Fibroblast of mammary gland (primary cell): Measurements from ENCODE around the gene CCL24.
A peak's percentile ranks its signal among the peaks of the same experiment; 100 is the strongest.
"Not testable (repeated sequence)": the region's sequence is repeated elsewhere in the genome, so short reads cannot be mapped to it uniquely, and the experiment has no call there.

Experiments used
- DNase-seq: peaks from one replicate; pipeline ENCODE4 v3.0.0-alpha.2; 2010; ENCODE audit warnings: low read depth
- H3K4me3 ChIP-seq: 2 replicates; pipeline ENCODE4 v1.5.1; 2011; ENCODE audit warnings: low read depth, mild to moderate bottlenecking, low read length, moderate library complexity; ENCODE audit not compliant: control insufficient read depth
- CTCF ChIP-seq: conservative IDR thresholded peaks from 2 replicates; pipeline ENCODE4 v1.5.1; 2011; ENCODE audit warnings: low read depth, low read length, inconsistent platforms; ENCODE audit not compliant: control insufficient read depth, insufficient read depth

Gene CCL24

DNA sequence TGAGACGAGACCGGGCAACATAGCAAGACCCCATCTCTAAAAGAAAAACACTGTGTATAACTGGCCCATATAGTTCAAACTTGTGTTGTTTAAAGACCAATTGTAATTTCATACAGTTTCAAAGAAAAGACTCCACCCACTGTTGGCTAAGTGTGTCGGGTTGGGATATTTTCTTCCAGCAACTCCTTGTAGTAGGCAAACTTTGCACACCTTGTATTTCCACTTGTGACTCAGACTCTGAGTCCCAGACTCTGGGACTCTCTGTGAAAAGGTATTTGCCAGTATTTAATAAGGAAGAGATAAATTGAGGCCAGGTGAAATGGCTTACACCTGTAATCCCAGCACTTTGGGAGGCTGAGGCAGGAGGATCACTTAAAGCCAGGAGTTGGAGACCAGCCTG lies 36.0 kb upstream of the CCL24 start:
- H3K4me3 ChIP-seq = no peak overlapping the region
- TF ChIP-seq CTCF = no peak

DNA sequence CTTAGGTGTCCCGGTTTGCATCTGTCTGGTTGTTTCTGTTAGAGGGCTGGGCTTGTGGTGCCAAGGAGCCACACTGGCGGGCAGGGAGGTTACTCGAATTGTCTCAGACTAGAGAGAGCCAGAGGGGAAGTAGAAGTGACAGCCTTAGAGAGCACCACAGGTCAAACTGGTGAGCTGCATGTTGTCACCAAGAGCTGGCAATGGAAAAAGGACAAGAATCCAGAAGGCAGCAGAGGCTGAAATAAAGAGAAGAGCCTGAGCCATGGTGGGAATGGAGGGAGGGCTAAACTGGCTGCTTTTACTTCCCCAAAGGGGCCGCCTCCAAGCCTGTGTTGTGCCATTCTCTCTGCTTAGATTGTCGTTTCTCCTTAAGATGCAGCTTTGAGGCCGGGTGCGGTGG lies 34.1 kb upstream of the CCL24 start:
- no peak for DNase-seq
- no peak overlapping the region for H3K4me3 ChIP-seq
- TF ChIP-seq CTCF = no peak

More for the DNA sequence above, 36.0 kb upstream of the CCL24 start:
- no peak for DNase-seq

DNA sequence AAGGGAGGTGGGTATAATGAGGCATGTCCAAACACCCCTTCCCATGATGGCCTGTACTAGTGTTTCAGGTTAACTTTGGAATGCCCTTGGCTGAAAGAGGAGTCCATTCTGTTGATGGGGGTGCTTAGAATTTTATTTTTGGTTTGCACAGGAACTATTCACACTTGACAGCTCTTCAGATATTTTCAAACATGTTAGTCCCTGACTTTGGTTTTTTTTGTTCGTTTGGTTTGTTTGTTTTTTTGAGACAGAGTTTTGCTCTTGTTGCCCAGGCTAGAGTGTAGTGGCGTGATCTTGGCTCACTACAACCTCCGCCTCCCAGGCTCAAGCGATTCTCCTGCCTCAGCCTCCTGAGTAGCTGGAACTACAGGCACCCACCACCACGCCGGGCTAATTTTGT lies 31.5 kb upstream of the CCL24 start:
- DNase-seq = not testable (repeated sequence)

DNA sequence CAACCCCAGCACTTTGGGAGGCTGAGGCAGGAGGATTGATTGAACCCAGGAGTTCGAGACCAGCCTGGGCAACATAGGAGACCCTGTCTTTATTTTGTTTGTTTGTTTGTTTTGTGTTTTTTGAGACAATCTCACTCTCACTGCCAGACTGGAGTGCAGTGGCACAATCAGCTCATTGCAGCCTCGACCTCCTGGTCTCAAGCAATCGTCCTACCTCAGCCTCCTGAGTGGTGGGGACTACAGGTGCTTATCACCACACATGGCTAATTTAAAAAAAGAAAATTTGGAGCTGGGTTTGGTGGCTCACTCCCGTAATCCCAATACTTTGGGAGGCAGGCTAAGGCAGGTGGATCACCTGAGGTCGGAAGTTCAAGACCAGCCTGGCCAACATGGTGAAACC lies 30.6 kb upstream of the CCL24 start:
- TF ChIP-seq CTCF = no peak
- no peak for DNase-seq
- H3K4me3 ChIP-seq = no peak overlapping the region

More for the DNA sequence above, 31.5 kb upstream of the CCL24 start:
- H3K4me3 ChIP-seq = not testable (repeated sequence)

DNA sequence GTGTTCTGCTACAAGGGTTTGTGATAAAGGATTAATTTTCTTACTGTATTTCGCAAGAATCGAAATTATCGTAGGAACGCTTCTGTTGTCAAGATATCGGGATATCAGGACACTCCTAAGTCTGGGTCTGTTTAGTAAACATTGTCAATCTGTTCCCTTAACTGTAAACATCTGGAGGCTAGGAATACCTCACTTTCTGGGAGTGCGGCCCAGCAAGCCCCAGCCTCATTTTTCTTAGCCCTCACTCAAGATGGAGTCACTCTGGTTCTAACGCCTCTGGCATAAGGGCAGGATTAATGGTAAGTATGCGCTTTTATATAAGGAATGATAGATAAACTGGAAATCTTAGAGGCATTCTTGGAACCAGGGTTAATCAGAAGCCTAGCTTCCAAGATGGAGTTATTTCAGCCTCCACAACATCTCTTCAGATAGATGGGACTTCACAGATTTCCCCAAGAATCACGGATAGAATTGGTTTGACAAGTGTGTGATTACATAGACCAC lies 30.1 kb upstream of the CCL24 start:
- no peak overlapping the region for H3K4me3 ChIP-seq
- DNase-seq = no peak
- TF ChIP-seq CTCF = no peak

DNA sequence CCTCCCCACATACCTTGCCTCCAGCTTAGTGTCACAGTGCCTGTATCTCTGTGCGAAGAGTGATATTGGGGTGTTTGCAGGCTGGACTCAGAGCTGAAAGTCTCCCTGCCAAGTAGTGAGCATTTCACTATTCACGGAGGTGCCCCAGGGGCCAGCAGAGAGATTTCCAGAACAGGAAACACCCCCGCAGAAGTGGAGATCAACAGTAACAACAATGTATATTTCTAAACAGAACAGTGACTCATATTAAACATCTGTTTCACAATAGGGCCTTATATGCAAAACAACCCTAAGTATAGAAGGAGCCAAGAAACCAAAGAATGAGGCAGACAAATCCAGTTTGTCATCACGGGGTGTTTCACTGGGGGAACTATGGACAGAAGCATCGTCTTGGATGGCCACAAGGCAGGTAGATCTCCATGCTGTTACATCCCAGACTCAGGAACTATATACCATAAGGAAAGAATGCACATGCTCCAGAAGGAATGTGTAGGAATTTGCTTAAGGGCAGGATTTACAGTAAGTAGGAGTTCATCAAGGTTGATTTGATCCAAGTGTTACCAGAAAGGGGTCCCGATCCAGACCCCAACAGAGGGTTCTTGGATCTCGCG lies 29.3 kb upstream of the CCL24 start:
- TF ChIP-seq CTCF = no peak
- no peak overlapping the region for H3K4me3 ChIP-seq
- peak; percentile 97 for DNase-seq

- TF ChIP-seq CTCF = no peak
- no peak overlapping the region for H3K4me3 ChIP-seq
- DNase-seq = no peak
Observed at GRCh38 chr7:75840029-75840428, 26.4 kb upstream of the CCL24 start.

DNA sequence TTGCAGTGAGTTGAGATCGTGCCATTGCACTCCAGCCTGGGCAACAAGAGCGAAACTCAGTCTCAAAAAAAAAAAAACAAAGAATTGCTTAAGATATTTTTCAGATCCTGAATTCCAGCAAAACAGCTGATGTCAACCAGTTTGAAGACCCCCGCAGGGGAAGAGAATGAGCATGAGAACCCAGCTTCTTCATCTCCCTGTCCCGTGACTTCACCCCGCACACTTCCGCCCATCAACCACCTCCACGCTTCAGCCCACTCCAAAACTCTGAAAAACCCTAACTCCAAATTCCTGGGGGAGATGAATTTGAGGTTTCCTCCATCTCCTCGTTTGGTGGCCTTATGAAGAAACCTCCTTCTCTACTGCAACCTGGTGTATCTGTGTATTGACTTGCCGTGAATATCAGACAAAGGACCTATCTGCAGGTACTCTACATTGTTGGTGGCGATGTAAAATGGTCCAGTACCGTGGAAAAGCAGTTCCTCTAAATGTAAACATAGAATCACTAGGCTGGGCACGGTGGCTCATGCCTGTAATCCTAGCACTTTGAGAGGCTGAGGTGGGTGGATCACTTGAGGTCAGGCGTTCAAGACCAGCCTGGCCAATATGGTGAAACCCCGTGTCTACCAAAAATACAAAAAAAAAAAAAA lies 24.8 kb upstream of the CCL24 start:
- H3K4me3 ChIP-seq, DNase-seq: not testable (repeated sequence)
